GM21381 (cell line): Measurements from ENCODE around the gene FBXO47.
"Not testable (repeated sequence)": the region's sequence is repeated elsewhere in the genome, so short reads cannot be mapped to it uniquely, and the experiment has no call there.

Source experiments
- ATAC-seq: cut with Tn5 transposase; IDR thresholded peaks from one replicate; pipeline ENCODE4 v1.9.1; 2021; ENCODE audit warnings: mild to moderate bottlenecking, moderate library complexity; ENCODE audit not compliant: unreplicated experiment

FBXO47 gene

GRCh38 chr17:38980490-38981217 lies 13.5 kb upstream of the FBXO47 start:
- no peak for ATAC-seq

GRCh38 chr17:38978180-38978579 lies 11.0 kb upstream of the FBXO47 start:
- no peak for ATAC-seq

GRCh38 chr17:38976187-38976551 lies 9.0 kb upstream of the FBXO47 start:
- ATAC-seq: not testable (repeated sequence)

- ATAC-seq: no peak
Measured at GRCh38 chr17:38970804-38971203, 3.6 kb upstream of the FBXO47 start.

- ATAC-seq: no peak
Measured at GRCh38 chr17:38970128-38970527, 2.9 kb upstream of the FBXO47 start.

- no peak for ATAC-seq
Measured at GRCh38 chr17:38969281-38969680, 2.1 kb upstream of the FBXO47 start.

GRCh38 chr17:38961413-38961812 lies 5.8 kb downstream of the FBXO47 start:
- ATAC-seq: no peak

GRCh38 chr17:38960402-38960801 lies 6.8 kb downstream of the FBXO47 start:
- no peak for ATAC-seq

- ATAC-seq: no peak
Measured at GRCh38 chr17:38959508-38959907, 7.7 kb downstream of the FBXO47 start.

GRCh38 chr17:38958756-38959155 lies 8.4 kb downstream of the FBXO47 start:
- ATAC-seq: no peak

- ATAC-seq: no peak
Measured at GRCh38 chr17:38958326-38958725, 8.9 kb downstream of the FBXO47 start.

- not testable (repeated sequence) for ATAC-seq
Measured at GRCh38 chr17:38953800-38954199, 13.4 kb downstream of the FBXO47 start.

- ATAC-seq: no peak
Measured at GRCh38 chr17:38947189-38947588, 20.0 kb downstream of the FBXO47 start.

- ATAC-seq: no peak
Measured at GRCh38 chr17:38943607-38944006, 23.6 kb downstream of the FBXO47 start.

GRCh38 chr17:38942696-38943334 lies 24.4 kb downstream of the FBXO47 start:
- no peak for ATAC-seq

- ATAC-seq: no peak
Measured at GRCh38 chr17:38940404-38940803, 26.8 kb downstream of the FBXO47 start.

- no peak for ATAC-seq
Measured at GRCh38 chr17:38939987-38940386, 27.2 kb downstream of the FBXO47 start.

- ATAC-seq: not testable (repeated sequence)
Measured at GRCh38 chr17:38933962-38934361, 33.2 kb downstream of the FBXO47 start.

- not testable (repeated sequence) for ATAC-seq
Measured at GRCh38 chr17:38930782-38931181, 36.4 kb downstream of the FBXO47 start.

GRCh38 chr17:38926293-38927070 lies 40.7 kb downstream of the FBXO47 start:
- no peak for ATAC-seq

GRCh38 chr17:38925263-38925995 lies 41.8 kb downstream of the FBXO47 start, which contains the start of gene LASP1NB:
Gene LASP1NB (plus strand): TSS chr17:38925614.
- ATAC-seq: no peak
